DMS114 treated with DMSO at 0.1 percent for 48 hours (cell line): ENCODE measurements around the gene CLASP1.
"Not testable (repeated sequence)": the region's sequence is repeated elsewhere in the genome, so short reads cannot be mapped to it uniquely, and the experiment has no call there.

Experiments used
- DNase-seq: peaks from one replicate; lab custom pipeline; 2025; ENCODE audit not compliant: unreplicated experiment; lab: John Stamatoyannopoulos, UW

Gene CLASP1

DNA sequence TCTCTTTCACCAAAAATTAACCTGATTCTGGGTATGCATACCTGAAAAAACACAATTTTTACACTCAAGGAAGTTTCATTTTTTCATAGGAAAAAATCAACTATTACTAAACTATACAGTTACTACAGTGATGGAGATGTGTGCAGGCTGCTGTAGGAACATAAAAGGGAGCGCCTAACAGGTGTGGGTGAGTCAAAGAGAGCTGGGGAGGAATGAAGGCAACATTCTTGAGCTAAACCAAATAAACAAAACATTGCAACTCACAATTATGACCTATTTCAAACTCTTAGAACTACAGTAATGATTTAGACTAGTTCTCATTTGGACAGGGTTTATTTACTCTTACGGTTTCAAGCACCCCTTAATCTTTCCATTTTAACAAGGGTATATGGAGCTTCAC lies 13.4 kb upstream of the CLASP1 start:
- no peak for DNase-seq

DNA sequence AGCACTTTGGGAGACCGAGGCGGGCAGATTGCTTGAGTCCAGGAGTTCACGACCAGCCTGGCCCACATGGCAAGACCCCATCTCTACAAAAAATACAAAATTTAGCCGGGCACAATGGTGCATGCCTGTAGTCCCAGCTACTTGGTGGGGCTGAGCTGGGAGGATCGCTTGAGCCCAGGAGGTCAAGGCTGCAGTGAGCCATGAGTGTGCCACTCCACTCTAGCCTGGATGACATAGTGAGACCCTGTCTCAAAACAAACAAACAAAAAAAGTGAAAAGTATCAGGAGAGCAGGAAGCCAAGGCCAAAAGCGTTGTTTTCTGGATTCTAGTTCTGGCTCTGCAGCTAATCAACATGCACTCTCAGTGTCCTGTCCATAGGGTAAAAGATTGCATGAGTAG lies 10.7 kb upstream of the CLASP1 start:
- DNase-seq: no peak

DNA sequence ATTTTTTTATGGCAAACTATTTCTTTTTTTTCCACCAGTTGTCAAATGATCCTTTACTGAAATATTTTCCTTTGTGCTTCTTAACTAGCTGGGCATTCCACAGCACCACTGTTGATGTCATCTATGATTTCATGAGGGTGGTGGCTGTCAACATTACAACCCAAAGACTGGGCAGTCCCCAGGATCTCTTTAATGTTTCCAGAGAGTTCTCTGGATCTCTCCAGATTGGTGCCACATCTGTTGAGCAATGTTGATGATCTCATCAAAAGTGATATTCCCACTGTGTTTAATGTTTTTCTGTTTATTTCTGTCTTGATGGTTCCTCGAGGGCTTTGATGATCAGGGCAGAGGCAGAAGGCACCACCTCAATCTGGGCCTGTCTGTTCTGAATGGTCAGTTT lies 9.1 kb upstream of the CLASP1 start:
- DNase-seq: not testable (repeated sequence)

DNA sequence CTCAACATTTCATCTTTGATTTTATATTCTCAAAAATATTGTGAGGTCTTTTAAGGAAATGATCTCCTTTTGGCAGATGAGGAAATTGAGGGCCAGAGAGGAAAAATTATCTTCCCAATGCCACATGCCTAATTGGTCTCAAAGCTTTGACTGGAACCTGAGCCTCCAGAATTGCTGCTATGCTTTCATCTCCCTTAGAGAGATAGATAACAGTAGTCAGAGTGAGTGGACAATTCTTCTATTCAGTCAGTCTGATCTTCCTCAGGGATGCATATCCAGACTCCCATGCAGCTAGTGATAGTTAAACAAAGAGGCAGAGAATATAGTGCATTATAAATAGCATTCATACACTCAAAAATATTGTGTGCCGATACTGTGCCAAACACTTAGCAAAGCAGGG lies 3.8 kb upstream of the CLASP1 start:
- no peak for DNase-seq

DNA sequence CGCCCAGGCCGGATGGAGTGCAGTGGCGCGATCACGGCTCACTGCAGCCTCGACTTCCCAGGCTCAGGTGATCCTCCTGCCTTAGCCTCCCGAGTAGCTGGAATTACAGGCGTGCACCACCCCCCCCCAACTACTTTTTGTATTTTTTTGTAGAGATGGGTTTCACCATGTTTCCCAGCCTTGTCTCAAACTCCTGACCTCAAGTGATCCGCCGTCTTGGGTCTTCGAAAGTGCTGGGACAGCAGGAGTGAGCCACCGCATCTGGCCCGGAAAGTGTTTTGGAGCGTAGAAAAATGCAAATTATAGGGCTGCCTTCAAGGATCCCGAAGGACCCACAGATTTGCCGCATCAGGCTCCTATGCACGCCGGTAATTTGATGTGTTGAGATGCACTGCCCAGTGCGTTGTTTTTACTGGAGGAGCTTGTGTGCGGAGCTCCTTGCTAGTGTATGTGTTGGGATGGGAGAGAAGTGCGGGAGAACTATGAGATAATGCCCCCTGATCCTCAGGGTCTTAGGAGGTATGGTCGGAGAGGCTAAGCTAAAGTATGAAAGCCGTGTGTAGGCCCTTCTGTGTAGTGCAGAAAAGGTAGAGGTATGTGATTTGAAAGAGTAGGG lies 1.2 kb upstream of the CLASP1 start:
- no peak for DNase-seq

DNA sequence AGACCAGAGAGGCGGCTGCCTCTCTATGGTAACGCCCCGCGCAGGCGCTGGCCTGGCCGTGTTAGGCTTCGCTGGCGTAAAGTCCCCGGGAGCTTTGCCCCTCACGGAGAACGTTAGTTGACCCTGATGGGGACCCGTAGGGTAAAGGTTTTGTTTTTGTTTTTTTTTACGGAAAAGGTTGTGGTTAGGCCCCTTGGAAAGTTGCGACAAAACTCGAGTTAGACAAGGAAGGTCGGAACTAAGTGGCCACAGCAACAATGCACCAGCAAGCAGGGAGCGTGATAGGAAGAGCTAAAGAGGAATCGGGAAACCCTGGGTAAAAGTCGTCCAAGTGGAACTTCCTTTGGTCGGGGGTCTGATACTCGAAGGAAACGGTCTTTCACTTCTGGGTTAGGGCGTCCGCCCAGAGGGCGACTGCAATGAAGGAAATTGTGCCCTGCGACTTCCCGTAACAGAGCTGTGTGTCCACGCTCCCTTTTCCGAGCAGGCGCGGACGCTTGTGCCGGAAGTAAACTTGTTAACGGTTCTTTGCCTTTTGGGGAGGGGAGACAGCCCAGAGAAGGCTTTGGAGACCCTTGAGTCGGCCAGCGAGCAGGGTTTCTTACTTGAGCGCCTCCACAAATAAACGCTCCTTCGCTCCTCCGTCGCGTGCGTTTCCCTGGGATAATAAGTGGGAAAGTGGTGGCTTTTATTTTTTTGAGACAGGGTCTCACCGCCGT lies 493 bp upstream of the CLASP1 start:
- peak; percentile 81 for DNase-seq

DNA sequence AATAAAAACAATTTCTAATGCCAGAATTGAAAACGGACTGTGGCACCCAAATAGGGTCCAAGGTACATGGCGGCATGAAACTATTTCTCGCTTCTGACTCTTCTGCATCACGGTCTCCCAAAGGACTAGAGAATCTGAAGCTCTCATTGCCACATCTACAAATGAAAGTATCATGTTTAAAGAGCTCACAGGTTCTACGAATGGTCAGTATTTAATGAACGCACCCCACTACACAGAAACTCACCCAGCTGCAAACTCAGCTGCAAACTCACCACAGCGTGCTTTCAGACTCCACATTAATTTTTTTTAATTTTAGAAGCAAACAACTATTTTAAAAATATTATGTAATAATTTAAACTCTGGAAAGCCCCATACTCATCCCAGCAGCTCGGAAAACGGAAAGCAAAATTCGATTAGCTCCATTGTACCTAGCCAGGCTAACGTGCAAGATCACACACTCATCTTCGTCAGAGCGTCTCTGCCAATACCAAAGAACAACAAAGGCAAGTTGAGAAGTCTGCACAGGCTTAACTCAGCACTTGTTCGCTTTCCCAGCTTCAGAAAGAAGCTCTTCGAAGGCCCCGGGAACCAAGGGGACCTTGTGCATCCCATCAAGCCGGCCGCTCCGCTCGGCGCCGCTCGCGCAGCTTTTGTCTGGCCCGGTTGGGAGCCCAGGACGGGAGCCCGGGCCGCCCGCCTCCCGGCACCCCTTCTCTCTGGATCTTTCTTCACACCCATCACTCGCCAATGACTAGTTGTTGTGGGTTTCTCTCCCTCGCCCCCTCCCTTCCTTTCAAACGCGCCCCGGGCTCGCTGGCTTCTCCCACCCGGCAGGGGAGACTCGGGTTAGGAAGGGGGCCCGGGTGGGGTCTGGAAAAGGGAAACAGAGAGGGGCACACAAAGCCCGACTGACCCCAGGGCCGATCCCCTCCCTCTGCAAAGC lies 785 bp downstream of the CLASP1 start:
- DNase-seq: peak; percentile 13

DNA sequence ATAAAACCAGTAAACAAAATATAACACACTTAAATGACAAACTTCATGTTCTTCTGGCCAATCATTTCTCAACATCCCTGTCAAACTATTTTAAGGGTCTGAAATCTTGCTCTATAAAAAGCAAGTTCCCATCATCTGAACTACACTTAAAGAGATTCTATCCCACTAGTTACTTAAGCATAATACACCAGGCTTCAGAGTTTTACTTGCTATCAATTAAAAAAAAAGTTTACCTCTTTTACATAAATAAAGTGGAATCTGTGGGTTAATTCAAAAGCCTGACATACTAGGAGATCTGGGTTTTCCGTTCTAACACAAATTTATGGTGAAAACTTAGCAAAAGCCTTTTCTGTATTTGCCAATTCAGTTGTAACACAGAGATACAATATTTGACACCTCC lies 1.9 kb downstream of the CLASP1 start:
- DNase-seq: no peak

DNA sequence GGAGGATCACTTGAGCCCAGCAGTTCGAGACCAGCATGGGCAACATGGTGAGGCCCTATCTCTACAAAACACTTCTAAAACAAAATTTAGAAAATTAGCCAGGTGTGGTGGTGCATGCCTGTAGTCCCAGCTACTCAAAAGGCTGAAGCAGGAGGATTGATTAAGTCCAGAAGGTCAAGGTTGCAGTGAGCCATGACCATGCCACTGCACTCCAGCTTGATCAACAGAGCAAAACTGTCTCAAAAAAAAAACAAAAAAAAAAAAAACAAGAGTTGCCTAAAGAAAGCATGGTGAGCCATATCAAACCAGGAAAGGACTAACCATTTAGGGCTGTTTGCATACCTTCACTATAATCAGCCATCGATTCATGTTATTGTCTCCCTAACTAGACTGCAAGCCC lies 4.5 kb downstream of the CLASP1 start:
- no peak for DNase-seq

DNA sequence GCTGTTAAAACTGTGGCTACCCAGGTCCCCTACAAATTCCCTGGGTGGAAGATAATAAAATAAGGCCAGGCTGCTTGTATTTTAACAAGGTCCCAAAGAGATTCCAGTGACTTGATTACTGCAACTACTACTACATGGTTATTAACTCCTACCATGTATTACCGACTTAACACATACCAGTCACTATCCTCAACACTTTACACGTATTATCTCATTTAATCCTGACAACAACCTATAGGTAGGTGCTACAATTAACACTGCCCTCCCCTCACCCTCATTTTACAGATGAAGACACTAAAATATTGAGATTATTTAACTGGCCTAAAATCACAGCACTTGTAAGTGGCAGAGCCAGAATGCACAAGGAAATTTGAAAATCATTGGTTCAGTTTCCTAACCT lies 5.4 kb downstream of the CLASP1 start:
- no peak for DNase-seq

DNA sequence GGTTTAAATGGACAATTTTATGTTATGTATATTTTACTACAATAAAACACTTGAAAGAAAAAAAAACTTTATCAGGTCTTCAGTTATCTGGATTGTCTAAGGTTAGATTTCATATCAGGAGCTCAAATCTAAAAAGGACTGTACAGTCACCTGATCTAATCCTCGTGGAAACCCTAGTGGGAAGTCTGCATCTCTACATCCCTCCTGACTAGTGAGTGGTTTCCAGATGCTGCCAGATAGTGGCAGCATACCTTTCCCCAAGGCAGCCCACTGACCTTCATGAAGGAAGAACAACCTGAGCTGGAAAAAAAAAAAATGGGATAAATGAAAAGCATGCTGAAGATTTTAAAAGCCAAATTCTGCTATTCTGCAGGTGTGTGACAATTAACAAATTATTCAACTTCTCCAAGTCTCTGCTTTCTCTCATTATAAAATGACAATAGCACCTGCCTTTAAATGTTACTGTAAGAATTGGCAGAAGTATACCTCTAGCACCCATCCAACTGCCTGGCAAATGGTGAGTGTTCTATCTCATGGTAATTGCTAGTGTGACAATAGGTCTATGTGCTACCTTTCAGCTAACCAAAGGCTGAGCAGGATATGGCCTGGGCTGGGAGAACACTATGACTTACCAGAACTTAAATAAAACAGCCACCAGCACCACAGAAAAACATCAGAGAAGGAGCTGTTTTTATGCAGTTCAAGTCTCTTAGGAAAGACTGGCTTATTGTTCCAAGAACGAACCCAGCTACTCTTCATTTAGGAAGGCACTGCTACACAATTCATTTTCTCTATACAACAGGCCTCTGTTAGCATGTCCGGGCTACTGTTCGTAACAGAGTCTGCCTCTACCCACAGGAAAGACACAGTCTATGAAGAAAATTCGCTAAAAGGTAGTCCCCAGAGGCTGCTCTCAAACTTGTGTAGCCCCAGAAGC lies 8.6 kb downstream of the CLASP1 start:
- no peak for DNase-seq

DNA sequence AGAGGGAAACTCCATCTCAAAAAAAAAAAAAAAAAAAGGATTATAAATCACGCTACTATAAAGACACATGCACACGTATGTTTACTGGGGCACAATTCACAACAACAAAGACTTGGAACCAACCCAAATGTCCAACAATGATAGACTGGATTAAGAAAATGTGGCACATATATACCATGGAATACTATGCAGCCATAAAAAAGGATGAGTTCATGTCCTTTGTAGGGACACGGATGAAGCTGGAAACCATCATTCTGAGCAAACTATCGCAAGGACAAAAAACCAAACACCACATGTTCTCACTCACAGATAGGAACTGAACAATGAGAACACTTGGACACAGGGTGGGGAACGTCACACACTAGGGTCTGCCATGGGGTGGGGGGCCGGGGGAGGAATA lies 9.4 kb downstream of the CLASP1 start:
- not testable (repeated sequence) for DNase-seq

DNA sequence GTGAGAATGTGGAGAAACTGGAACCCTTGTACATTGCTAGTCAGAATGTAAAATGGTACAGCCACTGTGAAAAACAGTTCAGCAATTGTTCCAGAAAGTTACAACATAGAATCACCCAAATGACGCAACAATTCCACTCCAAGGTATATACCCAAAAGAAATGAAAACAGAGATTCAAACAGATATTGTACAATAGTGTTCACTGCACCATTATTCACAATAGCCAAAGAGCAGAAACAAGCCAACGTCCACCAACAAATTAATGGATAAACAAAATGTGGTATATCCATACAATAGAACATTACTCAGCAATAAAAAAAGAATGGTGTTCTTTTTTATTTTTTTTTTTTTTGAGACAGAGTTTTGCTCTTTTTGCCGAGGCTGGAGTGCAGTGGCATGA lies 10.9 kb downstream of the CLASP1 start:
- DNase-seq: no peak

DNA sequence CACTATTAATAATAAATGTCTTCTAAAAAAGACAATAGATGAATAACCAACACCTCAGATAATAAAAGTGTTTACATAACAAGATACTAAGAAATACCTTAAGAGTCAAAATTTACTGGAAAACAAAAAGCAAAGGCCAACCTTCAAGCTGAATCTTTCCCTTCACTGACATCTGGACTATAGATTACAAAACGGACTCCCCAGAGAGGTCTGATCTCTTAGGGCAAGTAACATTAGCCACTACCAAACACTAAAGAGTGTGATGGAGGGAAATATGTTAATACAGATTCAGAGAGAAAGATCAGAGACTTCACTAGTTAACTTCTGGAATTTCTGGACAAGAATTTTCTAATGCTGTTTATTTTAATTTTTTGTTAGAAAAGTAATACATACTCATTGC lies 13.9 kb downstream of the CLASP1 start:
- no peak for DNase-seq

DNA sequence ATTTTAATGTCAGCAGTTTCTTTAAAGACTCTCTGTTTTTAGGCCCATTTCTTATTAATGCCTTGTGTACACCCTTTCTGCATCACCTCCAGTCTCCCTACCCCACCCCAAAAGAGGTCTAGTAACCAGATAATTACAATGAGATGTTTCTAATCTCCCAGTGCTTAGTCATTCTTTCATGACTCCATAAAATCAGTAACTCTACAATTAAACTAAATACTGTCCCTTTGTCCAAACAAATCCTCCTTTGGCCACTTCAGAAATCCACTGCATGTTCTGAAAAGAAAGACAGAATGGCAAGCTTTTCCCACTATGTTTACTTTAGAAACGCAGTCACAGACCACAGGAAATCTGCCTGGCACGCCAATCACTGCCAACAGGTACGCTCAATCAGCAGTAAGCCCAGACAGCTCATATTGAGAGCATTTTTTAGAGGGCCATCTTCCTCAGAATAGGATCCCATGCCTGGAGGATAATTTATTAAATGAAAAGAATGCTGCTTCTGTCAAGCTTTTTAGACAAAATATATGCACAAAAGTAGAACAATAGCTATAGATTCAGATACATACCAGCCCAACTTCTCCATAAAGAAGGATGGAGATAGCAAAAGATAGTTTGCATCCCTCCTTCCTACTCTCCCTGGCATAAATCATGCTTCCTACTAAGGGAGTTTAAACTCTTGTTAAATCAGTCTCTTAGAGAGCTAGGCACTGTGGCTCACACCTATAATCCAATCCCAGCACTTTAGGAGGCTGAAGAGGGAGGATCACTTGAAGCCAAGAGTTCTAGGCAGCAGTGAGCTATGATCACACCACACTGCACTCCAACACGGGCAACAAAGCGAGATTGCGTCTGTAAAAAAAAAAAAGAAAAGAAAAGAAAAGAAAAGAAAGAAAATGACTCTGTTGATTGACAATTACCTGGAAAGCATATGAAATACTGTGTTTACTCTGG lies 14.6 kb downstream of the CLASP1 start:
- no peak for DNase-seq

DNA sequence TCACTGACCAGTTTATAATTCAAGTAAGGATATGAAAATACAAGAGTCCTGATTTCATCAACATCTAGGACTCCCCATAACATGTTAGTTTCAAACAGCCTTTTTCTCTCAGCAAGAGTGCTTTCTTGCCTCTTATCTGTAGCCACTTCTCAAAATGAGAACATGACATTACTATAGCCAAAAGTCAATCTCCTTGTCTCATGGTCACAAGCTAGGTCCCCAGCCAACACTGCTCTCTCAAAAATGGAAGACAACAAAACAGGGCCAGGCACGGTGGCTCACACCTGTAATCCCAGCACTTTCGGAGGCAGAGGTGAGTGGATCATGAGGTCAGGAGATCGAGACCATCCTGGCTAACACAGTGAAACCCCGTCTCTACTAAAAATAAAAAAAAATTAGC lies 15.8 kb downstream of the CLASP1 start:
- DNase-seq: no peak

DNA sequence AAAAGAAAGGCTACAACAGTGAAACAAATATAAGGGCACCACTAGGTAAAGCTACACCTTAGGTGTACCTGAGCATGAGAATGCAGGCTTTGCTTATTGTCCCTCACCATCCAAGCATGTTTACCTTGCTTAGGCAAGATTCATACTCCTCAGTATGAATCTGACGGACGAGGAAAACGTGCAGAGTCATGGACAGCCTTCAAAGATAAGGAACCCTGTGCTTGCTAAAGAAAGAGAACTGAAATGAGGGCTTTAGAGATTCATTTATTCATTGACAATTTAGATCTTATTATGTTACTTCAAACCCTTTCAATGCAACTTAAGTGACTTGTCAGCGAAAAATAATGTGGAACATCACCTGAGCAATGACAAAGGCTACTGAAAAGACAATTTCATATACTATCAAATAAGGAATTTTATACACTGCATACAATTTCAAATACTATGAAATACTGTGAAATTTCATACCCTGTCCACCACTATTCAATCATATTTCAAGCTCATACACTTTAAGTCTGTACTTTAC lies 21.7 kb downstream of the CLASP1 start:
- DNase-seq: no peak

DNA sequence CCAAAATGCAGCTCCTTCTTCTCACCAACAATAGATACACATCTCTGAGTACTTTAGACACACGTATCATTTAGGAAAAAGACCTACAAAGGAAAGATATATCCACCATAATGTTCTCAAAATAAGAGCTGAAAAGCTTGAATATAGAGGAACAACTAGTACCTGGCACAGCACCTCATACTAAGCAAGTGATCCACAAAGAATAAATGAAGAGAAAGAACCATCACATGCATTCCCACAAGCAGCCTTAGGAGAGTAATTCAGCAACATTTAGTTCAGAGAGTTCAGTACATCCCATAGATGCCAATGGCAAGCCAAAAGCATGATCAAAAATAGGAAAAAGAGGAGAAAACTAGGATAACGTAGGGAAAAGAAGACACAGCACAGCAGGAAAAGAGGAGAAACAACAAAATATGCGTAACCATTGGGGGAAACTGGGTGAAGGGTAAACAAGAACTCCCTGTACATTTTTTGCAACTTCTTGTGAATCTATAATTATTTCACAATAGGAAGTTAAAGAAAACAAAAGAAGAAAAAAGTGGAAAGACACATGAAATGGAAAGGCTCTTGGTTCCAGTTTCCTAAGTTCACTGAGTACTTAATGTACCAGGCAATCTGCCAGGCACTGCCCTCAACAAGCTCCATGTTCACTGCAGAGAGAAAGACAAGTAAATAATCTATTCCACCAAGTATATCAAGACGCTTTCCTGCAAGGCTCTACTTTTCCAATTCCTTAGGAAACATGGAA lies 22.3 kb downstream of the CLASP1 start:
- DNase-seq: no peak

DNA sequence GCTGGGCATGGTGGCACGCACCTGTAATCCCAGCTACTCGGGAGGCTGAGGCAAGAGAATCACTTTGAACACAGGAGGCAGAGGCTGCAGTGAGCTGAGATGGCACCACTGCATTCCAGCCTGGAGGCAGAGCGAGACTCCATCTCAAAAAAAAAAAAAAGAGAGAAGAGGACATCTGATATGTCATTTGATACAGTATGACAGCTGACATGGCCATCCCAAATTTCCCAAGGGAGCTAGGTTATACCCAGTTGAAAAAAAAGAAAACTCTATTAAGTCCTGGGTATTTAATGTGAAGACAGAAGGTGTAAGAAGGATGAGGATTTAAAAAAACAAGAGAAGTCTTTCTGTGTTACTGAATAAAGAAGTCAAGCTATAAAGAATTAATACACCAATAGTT lies 23.3 kb downstream of the CLASP1 start:
- no peak for DNase-seq
